NCI-H1436 treated with DMSO at 0.1 percent for 48 hours (cell line): ENCODE results near the gene MSL1.
A peak's percentile ranks its signal among the peaks of the same experiment; 100 is the strongest.

ENCODE experiments used
- DNase-seq: peaks from one replicate; lab custom pipeline; 2025; lab: John Stamatoyannopoulos, UW

Gene MSL1, protein sequence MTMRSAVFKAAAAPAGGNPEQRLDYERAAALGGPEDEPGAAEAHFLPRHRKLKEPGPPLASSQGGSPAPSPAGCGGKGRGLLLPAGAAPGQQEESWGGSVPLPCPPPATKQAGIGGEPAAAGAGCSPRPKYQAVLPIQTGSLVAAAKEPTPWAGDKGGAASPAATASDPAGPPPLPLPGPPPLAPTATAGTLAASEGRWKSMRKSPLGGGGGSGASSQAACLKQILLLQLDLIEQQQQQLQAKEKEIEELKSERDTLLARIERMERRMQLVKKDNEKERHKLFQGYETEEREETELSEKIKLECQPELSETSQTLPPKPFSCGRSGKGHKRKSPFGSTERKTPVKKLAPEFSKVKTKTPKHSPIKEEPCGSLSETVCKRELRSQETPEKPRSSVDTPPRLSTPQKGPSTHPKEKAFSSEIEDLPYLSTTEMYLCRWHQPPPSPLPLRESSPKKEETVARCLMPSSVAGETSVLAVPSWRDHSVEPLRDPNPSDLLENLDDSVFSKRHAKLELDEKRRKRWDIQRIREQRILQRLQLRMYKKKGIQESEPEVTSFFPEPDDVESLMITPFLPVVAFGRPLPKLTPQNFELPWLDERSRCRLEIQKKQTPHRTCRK

DNA sequence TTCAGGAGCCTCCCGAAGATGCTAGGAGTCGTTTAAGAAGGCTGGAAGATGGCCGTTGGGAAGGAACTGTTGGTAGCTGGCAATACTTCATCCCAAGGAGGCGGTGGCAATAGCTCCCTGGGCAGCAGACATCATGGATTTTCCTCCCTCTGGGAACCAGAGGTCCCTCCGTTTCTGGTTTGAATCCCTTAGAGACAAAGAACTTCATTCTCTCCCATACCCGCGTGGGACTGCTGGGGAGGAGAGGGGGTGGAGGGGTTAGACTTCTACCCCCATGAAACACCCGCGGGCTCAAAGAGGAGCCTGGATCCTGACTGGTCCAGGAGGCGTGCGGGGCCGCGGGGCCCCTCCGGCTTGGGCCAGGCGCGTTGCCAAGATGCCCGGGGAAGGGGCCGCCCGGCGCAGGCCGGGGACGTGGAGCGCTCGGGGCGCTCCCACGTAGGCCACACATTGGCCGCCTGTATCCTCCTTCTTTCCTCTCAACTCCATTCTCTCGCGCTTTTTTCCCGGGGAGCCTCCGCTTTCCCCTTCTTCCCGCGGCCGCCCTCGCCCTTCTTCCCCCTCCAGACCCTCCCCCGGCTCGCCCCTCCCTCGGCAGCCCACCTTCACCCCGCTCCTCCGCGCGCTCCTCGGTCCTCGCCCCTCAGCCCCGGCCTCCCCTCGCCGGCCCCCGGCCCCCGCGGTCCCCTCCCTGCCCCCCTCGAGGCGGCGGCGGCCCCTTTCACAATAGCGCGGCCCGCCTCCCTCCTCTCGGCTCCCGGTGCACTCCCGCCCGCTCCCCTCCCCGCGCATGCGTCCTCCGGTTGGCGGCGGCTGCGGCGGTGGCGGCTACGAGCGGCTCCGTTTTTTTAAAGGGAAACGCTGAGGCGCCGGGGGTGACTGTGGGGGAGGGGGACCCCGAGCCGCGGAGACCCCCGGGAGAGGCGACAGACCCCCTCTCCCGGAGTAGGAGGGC, at the start of gene MSL1:
MSL1 (plus strand) TSS at position 791 of the 955 bp plus-strand sequence. CDS start 642 bp downstream, outside the sequence.
- no peak for DNase-seq

DNA sequence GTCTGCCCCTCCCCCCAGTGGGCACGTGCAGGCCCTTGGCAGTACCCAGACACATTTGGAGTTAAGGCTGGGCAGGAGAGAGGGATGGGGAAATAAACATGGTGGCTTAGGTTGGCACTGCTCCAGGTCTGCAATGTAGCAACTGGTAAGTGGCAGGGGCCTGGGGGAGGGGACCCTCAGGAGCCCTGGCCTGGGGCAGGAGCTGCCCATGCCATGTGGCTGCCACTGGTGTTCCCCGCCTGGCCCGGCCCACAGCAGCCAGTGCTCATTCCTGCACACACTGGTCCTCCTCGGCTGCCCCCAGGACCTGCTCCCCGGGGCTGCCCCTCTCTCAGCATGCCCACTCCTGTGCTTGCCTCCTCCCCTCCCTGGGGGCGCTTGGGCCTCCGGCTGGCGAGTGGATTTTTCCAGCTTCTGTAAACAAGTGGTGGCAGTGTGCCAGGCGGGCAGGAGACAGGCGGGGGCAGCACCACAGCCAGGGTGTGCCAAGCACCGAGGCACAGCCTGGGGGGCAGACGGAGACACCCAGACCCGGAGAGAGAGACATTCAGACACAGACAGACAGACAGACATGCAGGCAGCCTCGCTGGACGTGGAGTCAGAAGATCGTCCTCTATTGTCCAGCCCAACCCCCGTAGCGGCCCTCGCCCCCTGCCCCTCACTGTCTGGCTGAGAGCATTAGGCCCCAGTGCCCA, 49.6 kb upstream of the MSL1 start:
- DNase-seq = peak; percentile 65

DNA sequence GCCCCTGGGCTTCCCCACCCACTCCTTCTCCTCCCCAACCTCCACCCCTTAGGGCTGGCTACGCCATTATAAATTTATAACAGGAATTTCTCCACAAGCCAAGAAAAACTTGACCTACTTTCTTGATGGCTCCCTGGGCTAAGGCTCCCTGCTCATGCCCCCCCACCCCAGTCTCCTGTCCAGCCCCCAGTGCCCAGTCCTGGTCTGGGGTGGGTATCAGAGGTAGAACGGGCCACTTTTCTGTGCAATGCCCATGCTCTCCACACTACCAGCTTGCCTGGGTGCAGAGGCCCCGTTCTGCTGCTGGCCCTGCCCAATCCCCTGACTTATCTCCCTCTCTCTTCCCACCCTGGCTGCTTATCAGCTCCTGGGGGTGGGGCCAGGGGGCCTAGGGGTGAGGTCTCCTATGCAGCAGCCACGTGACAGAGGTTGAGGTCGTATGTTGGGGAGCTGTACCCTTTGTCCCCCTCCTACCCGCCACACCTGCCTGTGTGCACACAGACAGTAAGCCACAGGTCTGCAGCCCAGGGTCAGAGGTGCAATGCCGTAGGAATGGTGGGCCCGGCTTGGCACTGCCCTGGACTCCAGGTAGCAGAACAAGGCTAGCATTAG, 48.9 kb upstream of the MSL1 start:
- no peak for DNase-seq

DNA sequence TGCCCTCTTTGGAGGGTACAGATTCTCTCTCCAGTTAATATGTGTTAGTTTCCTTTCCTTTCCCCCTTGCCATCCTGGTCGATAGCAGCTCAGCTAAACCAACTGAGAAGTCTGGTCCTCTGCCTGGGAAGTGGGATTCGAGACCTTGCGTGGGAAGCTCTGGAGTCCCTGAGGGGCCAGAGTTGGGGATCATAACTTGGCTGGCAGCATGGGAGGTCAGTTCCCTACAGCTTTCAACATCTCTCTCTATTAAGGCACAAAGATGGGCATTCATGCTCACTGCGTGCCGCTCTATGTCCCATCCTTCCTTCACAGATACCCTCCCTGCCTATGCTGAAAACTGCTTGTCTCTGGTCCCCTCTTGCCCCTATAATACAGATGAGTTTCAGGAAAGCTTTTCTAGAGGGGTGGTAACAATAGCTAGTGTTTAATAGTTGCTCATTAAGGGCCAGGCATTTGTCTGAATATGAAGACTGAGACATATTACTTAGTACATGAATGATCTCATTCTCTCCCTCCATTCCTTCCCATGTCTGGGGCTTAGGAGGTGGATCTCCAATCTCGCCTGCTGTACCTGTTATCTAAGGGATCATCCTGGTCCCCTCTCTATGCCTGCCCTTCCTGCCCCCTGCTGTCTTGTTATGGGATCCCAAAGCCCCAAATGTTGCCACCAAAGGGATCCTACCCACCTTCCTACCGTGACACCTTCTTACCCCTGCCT, 48.2 kb upstream of the MSL1 start:
- DNase-seq = no peak

DNA sequence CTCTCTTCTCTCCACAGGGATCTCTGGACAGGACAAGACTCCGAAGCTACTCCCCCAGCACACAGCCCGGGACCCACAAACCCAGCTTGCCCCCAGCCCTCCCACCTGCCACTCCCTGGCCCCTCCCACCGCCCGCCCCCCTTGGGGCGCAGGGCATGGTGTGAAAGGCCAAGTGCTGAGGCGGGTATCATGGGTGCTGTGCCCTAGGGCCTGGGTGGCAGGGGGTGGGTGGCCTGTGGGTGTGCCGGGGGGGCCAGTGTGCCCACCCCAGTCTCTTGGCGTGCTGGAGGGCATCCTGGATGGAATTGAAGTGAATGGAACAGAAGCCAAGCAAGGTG, 47.6 kb upstream of the MSL1 start:
- no peak for DNase-seq

DNA sequence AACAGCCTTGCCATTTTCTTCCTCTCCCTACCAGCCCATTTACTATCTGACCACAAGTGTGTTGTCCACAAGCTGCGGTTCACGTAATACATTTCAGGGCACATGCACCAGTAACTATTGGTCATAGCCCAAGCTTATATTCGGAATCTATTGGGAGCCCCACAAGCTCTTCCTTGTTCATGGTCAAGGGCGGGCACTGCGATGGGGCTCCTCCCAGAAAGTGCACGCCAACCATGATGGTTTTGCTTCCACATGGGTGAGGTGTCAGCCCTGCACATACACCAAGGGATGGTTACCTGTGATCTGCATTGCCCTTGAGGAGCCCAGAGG, 46.9 kb upstream of the MSL1 start:
- no peak for DNase-seq

DNA sequence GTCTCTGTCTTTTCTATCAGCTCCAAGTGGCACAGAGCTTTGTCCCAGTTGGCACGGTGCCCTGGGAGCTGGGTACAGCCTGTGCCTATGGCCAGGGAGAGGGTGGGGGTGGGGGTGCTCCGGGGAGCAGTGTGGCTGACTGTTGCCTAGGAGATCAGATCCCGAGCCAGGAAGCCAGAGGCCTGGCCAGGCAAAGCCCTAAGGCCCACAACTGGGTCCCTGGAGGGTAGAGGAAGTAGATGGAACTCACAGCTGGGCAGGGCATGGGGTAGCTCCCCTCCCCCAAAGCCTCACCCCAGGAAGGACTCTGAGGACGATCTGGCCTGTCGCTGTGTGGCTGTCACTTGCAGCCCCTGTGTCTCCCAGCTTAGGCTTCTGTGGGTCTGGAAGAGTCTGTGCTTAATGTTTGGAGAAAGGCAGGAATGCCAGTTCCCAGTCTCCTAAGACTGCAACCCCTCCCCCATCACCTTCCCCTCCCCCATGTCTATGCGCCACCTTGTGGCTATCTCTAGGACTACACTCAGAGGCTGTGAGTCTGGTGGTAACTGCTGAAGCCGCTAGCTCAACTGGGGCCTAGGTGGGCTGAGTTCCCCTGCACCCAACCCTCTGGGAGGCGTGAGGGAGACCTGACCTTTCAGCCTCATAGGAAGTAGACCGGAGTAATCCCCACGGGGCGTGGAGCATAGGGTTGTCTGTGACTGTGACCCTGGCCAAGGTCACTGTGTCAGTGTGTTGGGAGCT, 46.4 kb upstream of the MSL1 start:
- no peak for DNase-seq

DNA sequence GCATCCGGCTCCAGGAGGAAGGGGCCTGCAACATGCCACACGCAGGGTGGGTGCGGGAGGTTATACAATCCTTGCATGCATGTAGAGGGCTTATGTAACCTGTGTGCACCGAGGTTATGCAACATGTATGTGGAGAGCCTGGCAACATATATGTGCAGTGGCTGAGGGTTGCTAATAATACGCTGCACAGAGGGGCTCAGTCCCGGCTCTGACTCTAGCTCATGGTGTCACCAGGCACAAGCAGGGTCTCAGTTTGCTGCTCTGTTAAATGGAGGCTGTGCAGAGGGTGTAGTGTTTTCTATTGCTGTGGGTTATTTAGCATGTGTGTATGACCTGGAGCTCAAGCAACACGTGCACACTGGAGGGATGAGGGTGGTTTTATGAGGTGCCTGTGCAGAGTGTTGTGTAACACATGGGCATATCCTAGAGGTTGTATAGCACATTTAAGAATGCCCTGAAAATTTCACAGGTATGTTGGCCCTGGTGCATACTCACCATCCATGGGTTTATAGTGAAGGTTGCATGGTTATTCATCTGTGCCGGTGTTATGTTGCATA, 45.8 kb upstream of the MSL1 start:
- DNase-seq = no peak

DNA sequence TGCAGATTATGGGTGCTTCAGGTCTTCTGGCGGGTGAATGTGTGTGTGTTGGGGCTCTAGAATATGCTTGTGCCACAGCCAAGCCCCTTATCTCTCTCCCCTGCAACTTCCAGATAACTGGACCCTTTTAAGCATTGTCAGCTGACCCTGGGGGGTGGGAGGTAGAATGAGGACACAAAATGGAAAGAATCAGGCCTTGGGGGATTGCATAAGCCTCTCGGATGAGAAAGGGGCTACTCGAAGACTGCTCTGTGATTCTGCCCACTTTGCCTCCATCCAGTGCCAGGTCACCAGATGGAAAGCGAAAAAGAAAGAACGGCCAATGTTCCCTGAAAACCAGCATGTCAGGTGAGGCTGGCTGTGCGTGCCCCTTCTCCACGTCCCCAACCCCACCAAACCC, 45.2 kb upstream of the MSL1 start:
- no peak for DNase-seq

DNA sequence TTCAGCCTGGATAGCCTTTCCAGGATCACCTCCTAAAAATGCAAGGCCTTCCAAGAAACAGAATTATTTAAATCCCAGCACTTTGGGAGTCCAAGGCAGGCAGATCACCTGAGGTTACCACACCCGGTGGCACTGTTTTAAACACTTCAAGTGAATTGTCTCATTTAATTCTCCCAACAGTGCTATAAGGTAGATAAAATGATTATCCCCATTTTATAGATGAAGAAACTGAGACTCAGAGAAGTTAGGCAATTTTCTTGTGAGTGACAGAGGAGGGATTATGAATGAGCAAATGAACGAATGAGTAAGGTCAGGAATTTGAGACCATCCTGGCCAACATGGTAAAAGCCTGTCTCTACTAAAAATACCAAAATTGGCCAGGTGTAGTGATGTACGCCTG, 42.2 kb upstream of the MSL1 start:
- no peak for DNase-seq

DNA sequence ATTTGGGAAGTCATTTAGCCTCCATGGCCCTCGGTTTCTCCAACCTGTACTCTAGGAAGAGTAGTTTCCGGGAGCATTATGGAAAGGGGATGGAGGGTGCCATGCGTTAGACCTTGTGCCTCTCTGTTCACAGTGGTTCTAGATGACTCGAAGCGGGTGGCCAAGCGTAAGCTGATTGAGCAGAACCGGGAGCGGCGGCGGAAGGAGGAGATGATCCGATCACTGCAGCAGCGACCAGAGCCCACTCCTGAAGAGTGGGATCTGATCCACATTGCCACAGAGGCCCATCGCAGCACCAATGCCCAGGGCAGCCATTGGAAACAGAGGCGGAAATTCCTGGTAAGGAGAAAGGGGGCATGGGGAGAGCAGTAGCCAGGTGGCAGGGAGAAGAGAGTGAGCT, 37.3 kb upstream of the MSL1 start:
- no peak for DNase-seq

DNA sequence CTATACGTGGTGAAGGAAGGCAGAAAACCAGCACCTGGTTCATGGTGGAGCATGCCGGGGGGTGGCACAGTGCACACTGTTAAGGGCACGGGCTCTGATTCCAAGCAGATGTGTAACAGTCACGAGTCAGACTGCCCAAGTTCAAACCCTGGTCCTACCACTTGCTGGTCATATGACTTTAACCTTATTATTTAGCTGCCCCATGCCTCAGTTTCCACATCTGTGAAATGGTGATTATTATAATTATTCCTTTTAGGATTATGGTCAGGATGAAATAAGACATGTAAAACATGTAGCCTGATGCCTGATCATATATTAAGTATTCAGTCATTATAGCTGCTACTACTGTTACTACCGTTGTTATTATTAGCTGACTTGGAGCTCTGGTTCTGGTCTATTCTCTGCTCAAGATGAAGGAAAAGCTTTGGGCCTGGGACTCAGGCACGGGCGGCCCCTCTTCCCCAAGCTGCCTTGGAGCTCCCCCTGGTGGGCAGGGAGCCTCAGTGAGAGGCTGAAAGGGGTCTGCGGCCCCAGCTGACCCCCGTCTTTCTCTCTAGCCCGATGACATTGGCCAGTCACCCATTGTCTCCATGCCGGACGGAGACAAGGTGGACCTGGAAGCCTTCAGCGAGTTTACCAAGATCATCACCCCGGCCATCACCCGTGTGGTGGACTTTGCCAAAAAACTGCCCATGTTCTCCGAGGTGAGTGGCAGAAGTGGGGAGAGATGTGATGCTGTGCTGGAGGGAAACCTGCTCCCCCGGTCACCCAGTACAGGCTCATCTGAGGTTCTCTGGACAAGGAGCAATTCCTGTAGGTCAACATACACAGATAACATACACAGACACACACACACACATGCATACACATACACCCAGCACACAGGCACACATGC, 35.4 kb upstream of the MSL1 start:
- no peak for DNase-seq

DNA sequence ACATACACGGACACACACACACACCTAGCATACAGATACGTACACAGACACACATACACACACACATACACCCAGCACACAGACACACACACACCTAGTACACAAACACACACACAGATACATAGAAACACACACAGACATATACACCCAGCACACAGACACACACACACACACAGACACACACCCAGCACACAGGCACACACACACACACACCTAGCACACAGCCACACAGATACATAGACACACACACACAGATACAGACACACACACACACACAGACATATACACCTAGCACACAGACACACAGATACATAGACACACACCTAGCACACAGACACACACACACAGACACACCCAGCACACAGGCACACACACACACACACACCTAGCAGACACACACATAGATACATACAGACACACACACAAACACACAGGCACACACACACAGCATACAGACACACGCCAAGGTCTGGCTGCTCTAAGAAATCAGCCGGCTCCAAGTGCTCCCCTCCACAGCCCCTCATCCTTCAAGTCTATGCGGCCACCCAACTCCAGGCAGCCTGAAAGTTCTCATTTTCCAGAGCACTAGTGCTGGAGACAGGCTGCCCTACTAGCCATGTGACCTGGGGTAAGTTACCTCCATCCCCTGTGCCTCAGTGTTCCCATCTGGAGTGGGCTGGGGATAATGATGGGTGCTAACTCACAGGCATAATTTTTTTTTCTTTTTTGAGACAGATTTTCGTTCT, 34.5 kb upstream of the MSL1 start:
- no peak for DNase-seq

DNA sequence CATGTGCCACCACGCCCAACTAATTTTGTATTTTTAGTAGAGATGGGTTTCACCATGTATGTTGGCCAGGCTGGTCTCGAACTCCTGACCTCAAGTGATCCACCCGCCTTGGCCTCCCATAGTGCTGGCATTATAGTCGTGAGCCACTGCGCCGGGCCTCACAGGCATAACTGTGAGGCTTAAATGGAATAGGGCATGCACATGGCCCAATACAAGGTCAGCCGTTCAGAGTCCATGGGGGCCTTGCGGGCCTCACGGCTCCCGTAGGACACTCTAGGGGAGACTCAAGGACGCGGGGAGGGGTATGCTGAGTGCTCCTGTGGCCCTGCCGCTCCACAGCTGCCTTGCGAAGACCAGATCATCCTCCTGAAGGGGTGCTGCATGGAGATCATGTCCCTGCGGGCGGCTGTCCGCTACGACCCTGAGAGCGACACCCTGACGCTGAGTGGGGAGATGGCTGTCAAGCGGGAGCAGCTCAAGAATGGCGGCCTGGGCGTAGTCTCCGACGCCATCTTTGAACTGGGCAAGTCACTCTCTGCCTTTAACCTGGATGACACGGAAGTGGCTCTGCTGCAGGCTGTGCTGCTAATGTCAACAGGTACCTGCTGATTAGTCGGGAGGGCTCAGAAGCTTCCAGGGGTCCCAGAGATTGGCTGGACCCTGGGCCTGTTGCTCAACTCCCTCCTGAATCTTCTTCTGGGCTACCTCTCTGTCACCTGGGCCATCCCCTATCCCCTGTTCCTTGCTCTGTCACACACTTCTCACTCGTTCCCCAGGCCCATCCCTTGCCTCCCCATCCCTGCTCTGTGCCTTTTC, 33.7 kb upstream of the MSL1 start:
- no peak for DNase-seq

DNA sequence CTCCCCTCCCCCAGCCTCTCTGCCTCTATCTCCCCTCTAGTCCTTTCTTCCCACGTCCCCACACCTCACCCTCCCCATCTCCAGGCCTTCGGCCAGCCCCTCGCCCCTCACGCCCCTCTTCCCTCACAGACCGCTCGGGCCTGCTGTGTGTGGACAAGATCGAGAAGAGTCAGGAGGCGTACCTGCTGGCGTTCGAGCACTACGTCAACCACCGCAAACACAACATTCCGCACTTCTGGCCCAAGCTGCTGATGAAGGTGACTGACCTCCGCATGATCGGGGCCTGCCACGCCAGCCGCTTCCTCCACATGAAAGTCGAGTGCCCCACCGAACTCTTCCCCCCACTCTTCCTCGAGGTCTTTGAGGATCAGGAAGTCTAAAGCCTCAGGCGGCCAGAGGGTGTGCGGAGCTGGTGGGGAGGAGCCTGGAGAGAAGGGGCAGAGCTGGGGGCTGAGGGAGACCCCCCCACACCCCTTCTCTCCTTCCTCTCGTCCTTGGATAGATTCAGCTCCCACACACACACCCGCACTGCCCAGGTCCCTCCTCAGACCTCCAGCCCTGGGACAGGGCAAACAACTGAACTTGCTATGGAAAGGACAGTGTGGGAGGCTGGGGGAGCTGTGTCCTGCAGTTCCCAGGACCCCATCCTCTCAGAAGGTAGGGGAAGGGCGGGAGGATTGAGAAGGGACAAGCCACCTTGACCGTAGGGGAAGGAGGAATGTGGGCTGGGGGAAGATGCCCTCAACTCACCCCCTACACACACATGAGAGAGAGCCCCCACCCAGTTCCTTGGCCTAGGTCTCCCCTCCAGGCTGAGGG, 32.5 kb upstream of the MSL1 start:
- no peak for DNase-seq
